Right lobe of liver (tissue), 4 donors: ENCODE results near the gene FGR.

Source experiments
- CTCF ChIP-seq, 4 donors: fragments of 200-600 bp in 3 of 4; fragments of 450-650 bp in 1 of 4; IDR thresholded peaks; one replicate each; pipeline versions ENCODE4 v1.5.1 to v1.8.0; 2016 to 2022; ENCODE audit warnings: antibody characterized with exemption in 4 of 4, mild to moderate bottlenecking in 2 of 4
- POLR2A ChIP-seq: fragments of 450-650 bp; IDR thresholded peaks from one replicate; pipeline ENCODE4 v1.6.1; 2017; ENCODE audit warnings: antibody characterized with exemption, mild to moderate bottlenecking
- donor health status: DM: no; HTN: no; CAD: no.
- donor health status: DM: no; HTN: no; CAD: no.
- donor health status: DM: no; HTN: yes; CAD: no.

GRCh38 chr1:27623327-27624212, 11.4 kb downstream of the FGR start:
- TF ChIP-seq POLR2A (no peak), CTCF (IDR thresholded peaks at IDR 0.05) (no peak)
